Endothelial cell of umbilical vein (primary cell): Measurements from ENCODE around the gene CSK. TPM values are rescaled to one million over a fixed set of nuclear protein-coding genes. Genes with fewer than 3 reads are reported as not detected.

Experiments
- BruUV-seq: library from RNA; stranded (reverse); fragments of 400-500 nt; replicated peaks from 2 replicates; lab custom pipeline; 2021; lab: Mats Ljungman, UMichigan
- CTCF ChIA-PET: fragments of 300-600, 350-600 bp; sonication (Branson Sonifier 250); formaldehyde crosslinking; loops from one replicate; lab custom pipeline; 2021; ENCODE audit warnings: antibody characterized with exemption, inconsistent platforms; lab: Charles Lee
- POLR2A ChIA-PET: fragments of 300-600, 350-600 bp; sonication (Branson Sonifier 250); formaldehyde crosslinking; loops from one replicate; lab custom pipeline; 2021; ENCODE audit warnings: antibody characterized with exemption, inconsistent platforms; lab: Charles Lee
- DNase-seq: peaks from one replicate; pipeline ENCODE4 v3.0.0-alpha.2; 2011; ENCODE audit warnings: low read depth, low spot score
- FAIRE-seq: peaks from 2 replicates; lab custom pipeline; 2011; peaks lifted over from hg19 to GRCh38; lab: Jason Lieb, UNC
- H2AFZ ChIP-seq: 2 replicates; pipeline ENCODE4 v1.6.0; 2012; ENCODE audit warnings: low read depth, low read length, control low read depth, inconsistent platforms
- H3K27ac ChIP-seq: 2 replicates; pipeline ENCODE4 v1.5.1; 2011; ENCODE audit warnings: low read depth, mild to moderate bottlenecking, control low read depth, low read length, moderate library complexity; ENCODE audit not compliant: insufficient read depth
- H3K27me3 ChIP-seq, 2 experiments: 2 replicates each; pipeline versions ENCODE4 v1.6.0 to v1.6.1; 2011; ENCODE audit warnings: low read length in 2 of 2, mixed read lengths in 1 of 2; ENCODE audit not compliant: control insufficient read depth in 2 of 2, insufficient read depth in 2 of 2
- H3K36me3 ChIP-seq, 2 experiments: 2 replicates in 1 of 2; 3 replicates in 1 of 2; pipeline ENCODE4 v1.5.1; 2011; ENCODE audit warnings: low read length in 2 of 2, mild to moderate bottlenecking in 1 of 2, moderate library complexity in 1 of 2; ENCODE audit not compliant: control insufficient read depth in 2 of 2, insufficient read depth in 2 of 2; ENCODE audit errors: extremely low read depth in 1 of 2
- H3K4me1 ChIP-seq: 3 replicates; pipeline ENCODE4 v1.5.1; 2011; ENCODE audit warnings: mild to moderate bottlenecking, low read length; ENCODE audit not compliant: control insufficient read depth, insufficient read depth; ENCODE audit errors: extremely low read depth
- H3K4me2 ChIP-seq: 2 replicates; pipeline ENCODE4 v1.6.1; 2011; ENCODE audit warnings: low read length, control low read depth, mixed read lengths; ENCODE audit not compliant: insufficient read depth
- H3K4me3 ChIP-seq, 3 experiments: fragments of 200-600 bp in 1 of 3; sonication (generic), shearing (Covaris generic) in 1 of 3; replicated peaks in 1 of 3; 2 replicates each; pipeline ENCODE4 v1.5.1; 2011 to 2016; ENCODE audit warnings: control low read depth in 3 of 3, low read length in 3 of 3, mild to moderate bottlenecking in 2 of 3, inconsistent platforms in 1 of 3, low read depth in 1 of 3, moderate library complexity in 1 of 3; ENCODE audit not compliant: insufficient read depth in 1 of 3
- H3K79me2 ChIP-seq: 2 replicates; pipeline ENCODE4 v1.6.0; 2012; ENCODE audit warnings: low read length, inconsistent platforms; ENCODE audit not compliant: control insufficient read depth, insufficient read depth
- H3K9ac ChIP-seq: replicated peaks from 2 replicates; pipeline ENCODE3; 2011; ENCODE audit warnings: low read length, control low read depth; ENCODE audit not compliant: insufficient read depth; ENCODE audit errors: extremely low read depth
- H3K9me1 ChIP-seq: replicated peaks from 3 replicates; pipeline ENCODE4 v1.6.0; 2011; ENCODE audit warnings: mild to moderate bottlenecking, low read length; ENCODE audit not compliant: control insufficient read depth, insufficient read depth; ENCODE audit errors: extremely low read depth
- H3K9me3 ChIP-seq: replicated peaks from 2 replicates; pipeline ENCODE4 v1.5.1; 2012; ENCODE audit warnings: low read length, inconsistent platforms; ENCODE audit not compliant: control insufficient read depth, insufficient read depth
- H4K20me1 ChIP-seq: replicated peaks from 2 replicates; pipeline ENCODE3; 2011; ENCODE audit warnings: mild to moderate bottlenecking, low read length; ENCODE audit not compliant: control insufficient read depth, insufficient read depth; ENCODE audit errors: extremely low read depth
- GATA2 ChIP-seq: IDR thresholded peaks from 2 replicates; pipeline ENCODE4 v1.7.0; 2011; ENCODE audit warnings: low read depth, mild to moderate bottlenecking, moderate library complexity, mixed read lengths, low read length; ENCODE audit not compliant: insufficient read length, insufficient read depth
- dilution Hi-C: fragments of 300-500 bp; cut with MboI; formaldehyde crosslinking; loops from one replicate; pipeline ENCODE4 v1.15.0; 2019; ENCODE audit warnings: low sequenced_read_pairs; ENCODE audit not compliant: extremely low pct_ligation_motif_present
- intact Hi-C: fragments of 100-400 bp; cut with micrococcal nuclease; formaldehyde crosslinking; loops from one replicate; pipeline ENCODE4 v1.10.0; 2022
- polyA plus RNA-seq, 4 experiments: library from polyadenylated mRNA; depleted of rRNA in 3 of 4; stranded (reverse) in 3 of 4; unstranded in 1 of 4; fragments of >200 nt; gene quantifications; 2 replicates each; pipeline versions ENCODE4 v1.2.1 to v1.2.3, GENCODE V29; 2011 to 2012; ENCODE audit warnings: missing spikeins in 1 of 4
- total RNA-seq: library from RNA; stranded (reverse); gene quantifications from 2 replicates; pipeline ENCODE4 v1.2.3, GENCODE V29; 2021
- TF ChIP-seq, protein P1 (sequence below), 2 donors: IDR thresholded peaks; 1 replicate in 1 of 2; 2 replicates in 1 of 2; pipeline ENCODE4 v1.5.1; 2011; ENCODE audit warnings: low read length in 2 of 2, mild to moderate bottlenecking in 2 of 2, moderate library complexity in 2 of 2, control low read depth in 1 of 2, inconsistent platforms in 1 of 2, low read depth in 1 of 2; ENCODE audit not compliant: insufficient read depth in 1 of 2; ENCODE audit errors: extremely low read depth in 1 of 2

The CSK gene
- total and polyA plus RNA-seq, 2 donors (not counting 3 experiments of a cell fraction or from before 2014, with no cell fraction given) = 41.2 to 104 TPM

DNA sequence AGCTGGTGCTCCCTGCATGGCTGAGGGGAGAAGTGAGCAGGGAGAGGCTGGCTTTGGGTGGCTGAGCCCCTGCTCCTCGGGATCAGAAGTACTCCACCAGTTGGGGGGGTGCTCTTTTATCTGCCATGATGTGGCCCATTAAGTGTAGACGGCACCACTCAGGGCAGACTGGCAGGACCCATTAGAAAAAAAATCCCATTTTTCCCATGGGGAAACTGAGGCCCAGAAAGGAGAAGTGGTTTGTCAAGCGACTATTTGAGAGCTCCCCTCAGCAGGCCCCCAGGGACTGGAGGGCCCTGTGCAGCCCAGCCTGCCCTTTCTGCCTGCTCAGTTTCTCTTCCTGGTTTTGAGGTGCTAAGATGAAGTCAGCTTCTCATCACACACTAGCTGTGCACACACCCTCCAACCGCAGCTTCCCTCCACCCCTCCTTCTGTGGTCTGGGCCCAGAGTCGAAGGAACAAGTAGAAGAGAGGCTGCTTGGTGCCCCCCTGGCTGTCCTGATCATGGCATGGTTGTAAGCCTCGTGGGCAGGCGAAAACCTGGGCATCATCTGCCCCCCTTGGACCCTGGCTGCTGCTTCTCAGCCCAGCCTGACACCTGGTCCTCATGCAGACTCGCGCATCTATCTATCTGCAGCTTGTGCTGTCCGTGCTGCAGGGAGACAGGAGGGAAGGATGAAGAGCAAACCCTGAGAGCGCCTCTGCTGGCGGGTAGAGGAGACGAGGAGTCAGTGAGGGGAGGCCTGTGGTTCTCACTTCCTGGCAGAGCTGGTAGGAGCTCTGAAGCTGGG, 5.6 kb downstream of the CSK start:
- dilution Hi-C loops = no loop called here
- POLR2A ChIA-PET = no interaction called here
- DNase-seq = no peak

More for the DNA sequence above, 5.6 kb downstream of the CSK start:
- peak; percentile 52 for FAIRE-seq
- Histone ChIP-seq H3K9me3 (no peaks in the 10 kb centered on the region), H2AFZ (no peak overlapping the region), H4K20me1 (peaks cover 2% of the 10 kb centered on the region), H3K4me2 (no peak overlapping the region), H3K79me2 (peaks cover 98% of the 10 kb centered on the region), H3K27ac (no peak overlapping the region), H3K36me3 (peaks cover 0 to 7% of the 10 kb centered on the region in 2 experiments), H3K27me3 (no peaks in the 10 kb centered on the region), H3K9ac (no peak overlapping the region), H3K4me3 (no peak overlapping the region), H3K9me1 (no peaks in the 10 kb centered on the region), H3K4me1 (peaks cover 18% of the 10 kb centered on the region)
- no TSS peak for BruUV-seq
- intact Hi-C loops = no loop called here
- CTCF ChIA-PET = interaction anchor here (1.1 to 3.6 kb wide), 7 partner anchors 10 to 163 kb away, joined by 3 to 22 read pairs (median 6); no protein-coding TSS in a partner anchor
- TF ChIP-seq, protein P1, sequence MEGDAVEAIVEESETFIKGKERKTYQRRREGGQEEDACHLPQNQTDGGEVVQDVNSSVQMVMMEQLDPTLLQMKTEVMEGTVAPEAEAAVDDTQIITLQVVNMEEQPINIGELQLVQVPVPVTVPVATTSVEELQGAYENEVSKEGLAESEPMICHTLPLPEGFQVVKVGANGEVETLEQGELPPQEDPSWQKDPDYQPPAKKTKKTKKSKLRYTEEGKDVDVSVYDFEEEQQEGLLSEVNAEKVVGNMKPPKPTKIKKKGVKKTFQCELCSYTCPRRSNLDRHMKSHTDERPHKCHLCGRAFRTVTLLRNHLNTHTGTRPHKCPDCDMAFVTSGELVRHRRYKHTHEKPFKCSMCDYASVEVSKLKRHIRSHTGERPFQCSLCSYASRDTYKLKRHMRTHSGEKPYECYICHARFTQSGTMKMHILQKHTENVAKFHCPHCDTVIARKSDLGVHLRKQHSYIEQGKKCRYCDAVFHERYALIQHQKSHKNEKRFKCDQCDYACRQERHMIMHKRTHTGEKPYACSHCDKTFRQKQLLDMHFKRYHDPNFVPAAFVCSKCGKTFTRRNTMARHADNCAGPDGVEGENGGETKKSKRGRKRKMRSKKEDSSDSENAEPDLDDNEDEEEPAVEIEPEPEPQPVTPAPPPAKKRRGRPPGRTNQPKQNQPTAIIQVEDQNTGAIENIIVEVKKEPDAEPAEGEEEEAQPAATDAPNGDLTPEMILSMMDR (IDR thresholded peaks at IDR 0.05; ENCODE audit: extremely low read depth in 1 of 2, insufficient read depth in 1 of 2, low read depth in 1 of 2, low read length in 2 of 2) = peak; percentile 46 to 54
- TF ChIP-seq GATA2 = no peak
